ENCODE measurements around the gene CLDN14. TPM values are rescaled to one million over a fixed set of nuclear protein-coding genes. Genes with fewer than 3 reads are reported as not detected.

The CLDN14 gene
- total RNA-seq (2014; rRNA removed; shearing (Covaris generic)): not detected in 2 replicates
- not detected in 2 replicates for total RNA-seq (2022)
- percentile 13 among the genes with signal in this experiment for Bru-seq, nascent RNA
- percentile 8 among the genes with signal in this experiment for BruChase-seq, experiment 1, labeled RNA remaining after a 6-hour chase
- percentile 8 among the genes with signal in this experiment for BruChase-seq, experiment 2, labeled RNA remaining after a 2-hour chase
- long read RNA-seq: 0 reads

GRCh38 chr21:36479415-36480402, at the start of gene CLDN14:
Gene CLDN14 (minus strand): TSS chr21:36480122. CDS start chr21:36461695, 18,427 bp downstream.
- Histone ChIP-seq H4K20me1 (ENCODE audit: insufficient read depth, low read length) (no peaks in the 10 kb centered on the region), H3K9me3 (ENCODE audit: low read length) (no peaks in the 10 kb centered on the region), H3K79me2 (ENCODE audit: insufficient read depth, low read depth, low read length) (no peaks in the 10 kb centered on the region), H2AFZ (ENCODE audit: low read length) (no peak within 1 kb of the TSS), H3K4me1 (ENCODE audit: insufficient read depth, low read length, poor library complexity, severe bottlenecking) (no peaks in the 10 kb centered on the region), H3K4me3 (ENCODE audit: low read depth, low read length, poor library complexity, severe bottlenecking) (no peak within 1 kb of the TSS), H3K9me2 (ENCODE audit: insufficient read depth, low read length) (no peaks in the 10 kb centered on the region), H3K27ac (ENCODE audit: low read depth, low read length, poor library complexity, severe bottlenecking) (no peak within 1 kb of the TSS), H3K36me3 (ENCODE audit: insufficient read depth, low read length) (no peaks in the 10 kb centered on the region), H3K4me2 (ENCODE audit: low read length) (no peak within 1 kb of the TSS)
- no TSS peak for BruUV-seq (replicated peaks)
- ChIA-PET POLR2A (no interaction called here), CTCF (ENCODE audit: unreplicated experiment) (no interaction called here)
- TF ChIP-seq EZH2phosphoT487 (IDR thresholded peaks at IDR 0.05; ENCODE audit: borderline replicate concordance, low read depth, low read length): no peak
- TF ChIP-seq CTCF (conservative IDR thresholded peaks at IDR 0.05; ENCODE audit: low read length): no peak
- intact Hi-C loops (cut with micrococcal nuclease; ENCODE audit: unreplicated experiment): no loop called here
- DNase-seq (ENCODE audit: low spot score): no peak

GRCh38 chr21:36528716-36529115, 48.8 kb upstream of the CLDN14 start:
- no peak for DNase-seq (ENCODE audit: low spot score)
- intact Hi-C loops (cut with micrococcal nuclease; ENCODE audit: unreplicated experiment): no loop called here
- ChIA-PET CTCF (ENCODE audit: unreplicated experiment) (no interaction called here), POLR2A (no interaction called here)
- Histone ChIP-seq H3K9me2 (ENCODE audit: insufficient read depth, low read length) (no peaks in the 10 kb centered on the region), H3K4me3 (ENCODE audit: low read depth, low read length, poor library complexity, severe bottlenecking) (no peak overlapping the region), H3K4me2 (ENCODE audit: low read length) (no peak overlapping the region), H3K79me2 (ENCODE audit: insufficient read depth, low read depth, low read length) (no peaks in the 10 kb centered on the region), H2AFZ (ENCODE audit: low read length) (no peak overlapping the region), H3K27ac (ENCODE audit: low read depth, low read length, poor library complexity, severe bottlenecking) (no peak overlapping the region), H3K36me3 (ENCODE audit: insufficient read depth, low read length) (no peaks in the 10 kb centered on the region), H3K4me1 (ENCODE audit: insufficient read depth, low read length, poor library complexity, severe bottlenecking) (no peaks in the 10 kb centered on the region), H4K20me1 (ENCODE audit: insufficient read depth, low read length) (no peaks in the 10 kb centered on the region), H3K9me3 (ENCODE audit: low read length) (no peaks in the 10 kb centered on the region)
- no peak for TF ChIP-seq EZH2phosphoT487 (IDR thresholded peaks at IDR 0.05; ENCODE audit: borderline replicate concordance, low read depth, low read length)
- TF ChIP-seq CTCF (conservative IDR thresholded peaks at IDR 0.05; ENCODE audit: low read length): no peak
- BruUV-seq (replicated peaks): no TSS peak
